SU-DHL-6 (cell line): Measurements from ENCODE around the gene GTF2A1.

Experiments used
- H2AFZ ChIP-seq: fragments of 200-600 bp; sonication (generic); 2 replicates; pipeline ENCODE4 v1.6.1; 2014; ENCODE audit warnings: low read depth, mild to moderate bottlenecking, moderate library complexity, mixed read lengths, antibody characterized with exemption, low read length; ENCODE audit not compliant: severe bottlenecking
- H3F3A ChIP-seq: fragments of 200-600 bp; shearing (Covaris generic); 2 replicates; pipeline ENCODE4 v1.6.0; 2016; ENCODE audit warnings: antibody characterized with exemption, mild to moderate bottlenecking; ENCODE audit not compliant: insufficient read depth
- H3K27ac ChIP-seq: fragments of 200-600 bp; sonication (generic); 2 replicates; pipeline ENCODE4 v1.5.1; 2016; ENCODE audit warnings: low read depth, mild to moderate bottlenecking, low read length, moderate library complexity, mixed read lengths
- H3K27me3 ChIP-seq: fragments of 200-600 bp; sonication (generic), shearing (Covaris generic); 2 replicates; pipeline ENCODE4 v1.6.0; 2014; ENCODE audit warnings: mild to moderate bottlenecking, low read length
- H3K36me3 ChIP-seq: fragments of 200-600 bp; sonication (generic); 2 replicates; pipeline ENCODE4 v1.6.1; 2014; ENCODE audit warnings: mild to moderate bottlenecking, low read length, mixed read lengths
- H3K4me2 ChIP-seq: fragments of 300-600, 200-600 bp; shearing (Covaris generic), sonication (generic); 2 replicates; pipeline ENCODE4 v1.6.0; 2014; ENCODE audit warnings: low read length, low read depth, mild to moderate bottlenecking; ENCODE audit not compliant: poor library complexity, severe bottlenecking
- H3K4me3 ChIP-seq: fragments of 200-600 bp; sonication (generic); 2 replicates; pipeline ENCODE4 v1.5.1; 2014; ENCODE audit warnings: antibody characterized with exemption, low read length, mild to moderate bottlenecking, mixed read lengths; ENCODE audit not compliant: insufficient read depth, poor library complexity, severe bottlenecking
- H3K79me2 ChIP-seq: fragments of 200-600 bp; sonication (generic); 2 replicates; pipeline ENCODE4 v1.6.1; 2014; ENCODE audit warnings: mild to moderate bottlenecking, low read length, moderate library complexity; ENCODE audit not compliant: insufficient read depth
- H3K9ac ChIP-seq: fragments of 200-600 bp; sonication (generic); 2 replicates; pipeline ENCODE4 v1.7.0; 2014; ENCODE audit warnings: mild to moderate bottlenecking, low read length
- H3K9me2 ChIP-seq: fragments of 200-600 bp; sonication (generic); replicated peaks from 2 replicates; pipeline ENCODE4 v1.6.1; 2014; ENCODE audit warnings: low read length; ENCODE audit not compliant: insufficient read depth
- H3K9me3 ChIP-seq: fragments of 200-600 bp; sonication (generic); 2 replicates; pipeline ENCODE4 v1.6.1; 2014; ENCODE audit warnings: low read length, mixed read lengths; ENCODE audit not compliant: insufficient read depth
- H4K20me1 ChIP-seq: fragments of 200-600 bp; sonication (generic); 2 replicates; pipeline ENCODE4 v1.6.1; 2014; ENCODE audit warnings: low read depth, mild to moderate bottlenecking, antibody characterized with exemption, low read length, moderate library complexity, mixed read lengths
- EZH2phosphoT487 ChIP-seq: fragments of 200-600 bp; sonication (generic), shearing (Covaris generic); conservative IDR thresholded peaks from 2 replicates; pipeline ENCODE4 v1.6.1; 2018; ENCODE audit warnings: mild to moderate bottlenecking, antibody characterized with exemption, low read length, moderate library complexity, mixed read lengths
- TF ChIP-seq, protein P1 (sequence below): fragments of 200-600 bp; sonication (generic); IDR thresholded peaks from one replicate; pipeline ENCODE4 v1.5.1; 2017; ENCODE audit warnings: antibody characterized with exemption, mild to moderate bottlenecking, low read length, moderate library complexity; ENCODE audit not compliant: insufficient read depth, poor library complexity, severe bottlenecking

The GTF2A1 gene

GRCh38 chr14:81263777-81264410 is 43.1 kb upstream of the GTF2A1 start:
- H3K4me3 ChIP-seq = no peak overlapping the region
- H3K36me3 ChIP-seq = no peaks in the 10 kb centered on the region

GRCh38 chr14:81261176-81261575 is 40.4 kb upstream of the GTF2A1 start:
- TF ChIP-seq, protein P1, sequence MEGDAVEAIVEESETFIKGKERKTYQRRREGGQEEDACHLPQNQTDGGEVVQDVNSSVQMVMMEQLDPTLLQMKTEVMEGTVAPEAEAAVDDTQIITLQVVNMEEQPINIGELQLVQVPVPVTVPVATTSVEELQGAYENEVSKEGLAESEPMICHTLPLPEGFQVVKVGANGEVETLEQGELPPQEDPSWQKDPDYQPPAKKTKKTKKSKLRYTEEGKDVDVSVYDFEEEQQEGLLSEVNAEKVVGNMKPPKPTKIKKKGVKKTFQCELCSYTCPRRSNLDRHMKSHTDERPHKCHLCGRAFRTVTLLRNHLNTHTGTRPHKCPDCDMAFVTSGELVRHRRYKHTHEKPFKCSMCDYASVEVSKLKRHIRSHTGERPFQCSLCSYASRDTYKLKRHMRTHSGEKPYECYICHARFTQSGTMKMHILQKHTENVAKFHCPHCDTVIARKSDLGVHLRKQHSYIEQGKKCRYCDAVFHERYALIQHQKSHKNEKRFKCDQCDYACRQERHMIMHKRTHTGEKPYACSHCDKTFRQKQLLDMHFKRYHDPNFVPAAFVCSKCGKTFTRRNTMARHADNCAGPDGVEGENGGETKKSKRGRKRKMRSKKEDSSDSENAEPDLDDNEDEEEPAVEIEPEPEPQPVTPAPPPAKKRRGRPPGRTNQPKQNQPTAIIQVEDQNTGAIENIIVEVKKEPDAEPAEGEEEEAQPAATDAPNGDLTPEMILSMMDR = no peak
- no peak for TF ChIP-seq EZH2phosphoT487
- no peaks in the 10 kb centered on the region for H3F3A ChIP-seq
- no peak overlapping the region for H3K4me2 ChIP-seq
- no peaks in the 10 kb centered on the region for H4K20me1 ChIP-seq
- H3K9me2 ChIP-seq = no peaks in the 10 kb centered on the region
- H3K27me3 ChIP-seq = no peaks in the 10 kb centered on the region
- H3K9ac ChIP-seq = no peak overlapping the region
- no peaks in the 10 kb centered on the region for H3K9me3 ChIP-seq
- no peaks in the 10 kb centered on the region for H3K79me2 ChIP-seq
- no peak overlapping the region for H3K27ac ChIP-seq
- no peak overlapping the region for H2AFZ ChIP-seq
- H3K4me3 ChIP-seq = no peak overlapping the region
- no peaks in the 10 kb centered on the region for H3K36me3 ChIP-seq

More at GRCh38 chr14:81263777-81264410, 43.1 kb upstream of the GTF2A1 start:
- Histone ChIP-seq H3K27me3 (no peaks in the 10 kb centered on the region), H2AFZ (no peak overlapping the region), H3F3A (no peaks in the 10 kb centered on the region), H3K9me2 (no peaks in the 10 kb centered on the region), H3K9ac (no peak overlapping the region), H3K27ac (no peak overlapping the region), H4K20me1 (no peaks in the 10 kb centered on the region), H3K9me3 (no peaks in the 10 kb centered on the region), H3K79me2 (no peaks in the 10 kb centered on the region), H3K4me2 (no peak overlapping the region)
- no peak for TF ChIP-seq EZH2phosphoT487
- TF ChIP-seq, protein P1 = no peak

DNA sequence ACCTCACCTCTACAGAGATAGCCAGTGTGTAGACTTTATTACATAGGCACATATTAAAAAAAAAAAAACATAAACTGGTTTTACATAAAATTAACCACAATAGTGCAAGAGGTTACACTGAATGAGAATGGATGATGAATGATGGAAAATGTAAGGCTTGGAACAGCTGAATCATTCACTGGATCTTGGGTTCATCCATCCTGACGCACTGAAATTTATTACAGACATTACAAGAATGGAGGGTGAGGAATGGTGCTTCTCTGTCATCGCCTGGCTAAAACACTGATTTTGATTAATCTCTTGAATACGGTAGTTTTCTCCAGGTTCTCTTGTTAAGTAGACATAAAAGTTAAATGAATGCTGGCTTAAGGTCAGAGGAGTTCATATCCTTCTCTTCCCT is 40.0 kb upstream of the GTF2A1 start:
- Histone ChIP-seq H2AFZ (no peak overlapping the region), H3K9me2 (no peaks in the 10 kb centered on the region), H3K79me2 (no peaks in the 10 kb centered on the region), H3K36me3 (no peaks in the 10 kb centered on the region), H3K4me3 (no peak overlapping the region), H3K27ac (no peak overlapping the region), H3K4me2 (no peak overlapping the region), H3F3A (no peaks in the 10 kb centered on the region), H4K20me1 (no peaks in the 10 kb centered on the region), H3K9ac (no peak overlapping the region), H3K9me3 (no peaks in the 10 kb centered on the region), H3K27me3 (no peaks in the 10 kb centered on the region)
- no peak for TF ChIP-seq EZH2phosphoT487
- TF ChIP-seq, protein P1 = no peak
